GM18951 (cell line): ENCODE results near the gene CRADD.

Experiments
- POLR2A ChIP-seq: IDR thresholded peaks from 4 replicates; pipeline ENCODE4 v1.6.1; 2011; ENCODE audit warnings: mild to moderate bottlenecking; ENCODE audit not compliant: insufficient read length, insufficient read depth; ENCODE audit errors: extremely low read depth
- in situ Hi-C: fragments of 300-500 bp; cut with MboI; formaldehyde crosslinking; loops from one replicate; pipeline ENCODE4 v1.12.0; 2022; ENCODE audit warnings: low sequenced_read_pairs, mixed read lengths, inconsistent platforms; ENCODE audit not compliant: unreplicated experiment

Gene CRADD

GRCh38 chr12:93743999-93744689 is 67.0 kb downstream of the CRADD start:
- in situ Hi-C loops = no loop called here
- TF ChIP-seq POLR2A = no peak

GRCh38 chr12:93745286-93745685 is 68.1 kb downstream of the CRADD start:
- TF ChIP-seq POLR2A = no peak
- in situ Hi-C loops = no loop called here

DNA sequence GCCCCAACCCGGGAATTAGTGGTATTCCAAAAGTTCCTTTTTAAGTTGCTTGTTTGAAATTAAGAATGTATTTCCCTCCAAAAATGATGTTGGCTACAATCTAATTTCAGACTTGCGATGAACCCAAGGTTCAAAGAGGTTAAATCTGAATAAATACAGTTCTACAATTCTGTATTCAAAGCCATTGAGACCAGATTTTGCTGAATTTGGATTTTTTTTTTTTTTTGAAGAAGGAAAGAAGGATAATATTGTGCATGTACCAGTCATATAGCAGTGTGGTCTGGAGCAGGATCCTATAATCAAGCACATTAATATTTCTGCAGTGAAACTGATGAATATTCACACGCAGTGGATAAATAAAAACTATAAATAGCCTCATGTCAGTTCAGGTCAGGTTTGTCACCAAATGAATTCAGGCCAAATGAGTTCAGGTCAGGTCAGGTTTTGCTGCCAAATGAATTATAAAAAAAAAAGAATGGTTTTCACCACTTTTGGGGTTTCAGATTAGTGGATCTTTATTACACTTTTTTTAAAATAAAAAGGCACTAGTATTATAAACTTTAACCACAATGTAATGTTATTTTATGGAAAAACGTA is 69.5 kb downstream of the CRADD start:
- in situ Hi-C loops = no loop called here
- TF ChIP-seq POLR2A = no peak

GRCh38 chr12:93748672-93749383 is 71.7 kb downstream of the CRADD start:
- TF ChIP-seq POLR2A = no peak
- in situ Hi-C loops = no loop called here

DNA sequence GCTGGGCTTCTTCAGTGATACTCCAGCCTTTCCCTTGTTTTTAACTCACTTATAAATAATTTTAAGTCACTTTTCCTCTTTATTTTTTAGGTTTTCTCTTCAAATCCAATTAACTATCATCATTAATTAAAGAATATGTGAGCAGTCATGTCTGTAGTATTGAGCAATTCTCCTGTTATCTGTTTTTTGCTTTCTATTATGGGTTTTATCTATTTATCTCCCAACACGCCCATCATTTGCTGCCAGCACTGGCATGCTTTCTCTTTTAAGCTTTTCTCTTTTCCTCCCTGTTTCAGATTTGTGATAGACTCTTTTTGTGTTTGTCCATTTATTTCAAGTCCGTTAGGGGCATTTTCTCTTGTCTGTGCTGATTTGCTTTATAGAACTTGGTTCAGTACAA is 72.3 kb downstream of the CRADD start:
- in situ Hi-C loops = no loop called here
- no peak for TF ChIP-seq POLR2A

- TF ChIP-seq POLR2A = no peak
- in situ Hi-C loops = loop anchor here (10.0 kb wide), 1 partner anchor 345 kb away; no protein-coding TSS in a partner anchor
Observed at GRCh38 chr12:93750056-93750455, 72.9 kb downstream of the CRADD start.

DNA sequence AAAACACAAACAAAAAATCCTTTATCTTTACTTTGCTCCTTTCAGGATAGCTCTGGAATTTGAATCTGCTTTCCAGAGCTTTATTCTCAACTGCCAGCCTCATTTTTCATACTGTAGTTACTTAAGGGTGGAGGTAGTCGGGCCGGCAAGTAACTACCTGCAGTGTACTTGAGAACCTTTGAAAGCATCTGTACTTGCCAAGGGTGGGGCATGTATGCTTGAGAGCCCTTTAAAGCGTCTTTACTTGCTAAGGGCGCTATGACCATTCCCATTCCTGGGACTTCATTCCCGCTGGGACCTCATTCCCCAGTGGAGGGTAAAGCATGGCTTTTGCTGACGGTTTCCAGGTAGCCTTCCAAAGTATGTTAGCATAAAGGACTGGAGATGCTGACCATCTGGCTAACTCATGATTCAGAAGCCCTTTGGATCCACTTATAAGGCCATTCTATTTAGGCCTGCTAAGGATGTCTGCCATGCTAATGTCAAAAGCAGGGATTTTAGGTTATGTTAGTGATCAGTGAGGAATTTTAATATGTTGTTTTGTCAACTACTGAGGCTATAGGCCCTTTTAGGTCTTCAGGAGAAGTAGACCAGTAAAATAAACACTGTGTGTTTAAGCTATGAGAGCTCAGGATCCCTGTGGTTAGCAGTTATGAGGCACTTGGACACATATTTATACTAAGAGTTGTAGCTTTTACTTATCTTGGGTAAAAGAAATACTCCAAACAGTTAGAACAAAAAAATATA is 74.9 kb downstream of the CRADD start:
- TF ChIP-seq POLR2A = no peak
- in situ Hi-C loops = loop anchor here (10.0 kb wide), 1 partner anchor 343 kb away; no protein-coding TSS in a partner anchor

DNA sequence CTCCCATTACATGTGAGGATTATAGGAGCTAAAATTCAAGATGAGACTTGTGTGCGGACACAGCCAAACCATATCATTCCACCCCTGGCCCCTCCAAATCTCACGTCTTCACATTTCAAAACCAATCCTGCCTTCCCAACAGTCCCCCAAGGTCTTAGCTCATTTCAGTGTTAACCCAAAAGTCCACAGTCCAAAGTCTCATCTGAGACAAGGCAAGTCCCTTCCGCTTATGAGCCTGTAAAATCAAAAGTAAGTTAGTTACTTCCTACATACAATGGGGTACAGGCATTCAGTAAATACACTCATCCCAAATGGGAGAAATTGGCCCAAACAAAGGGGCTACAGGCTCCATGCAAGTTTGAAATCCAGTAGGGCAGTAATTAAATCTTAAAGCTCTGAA is 76.1 kb downstream of the CRADD start:
- in situ Hi-C loops = loop anchor here (10.0 kb wide), 1 partner anchor 342 kb away; no protein-coding TSS in a partner anchor
- TF ChIP-seq POLR2A = no peak

GRCh38 chr12:93753838-93754429 is 76.8 kb downstream of the CRADD start:
- no peak for TF ChIP-seq POLR2A
- in situ Hi-C loops = loop anchor here (10.0 kb wide), 1 partner anchor 341 kb away; no protein-coding TSS in a partner anchor

DNA sequence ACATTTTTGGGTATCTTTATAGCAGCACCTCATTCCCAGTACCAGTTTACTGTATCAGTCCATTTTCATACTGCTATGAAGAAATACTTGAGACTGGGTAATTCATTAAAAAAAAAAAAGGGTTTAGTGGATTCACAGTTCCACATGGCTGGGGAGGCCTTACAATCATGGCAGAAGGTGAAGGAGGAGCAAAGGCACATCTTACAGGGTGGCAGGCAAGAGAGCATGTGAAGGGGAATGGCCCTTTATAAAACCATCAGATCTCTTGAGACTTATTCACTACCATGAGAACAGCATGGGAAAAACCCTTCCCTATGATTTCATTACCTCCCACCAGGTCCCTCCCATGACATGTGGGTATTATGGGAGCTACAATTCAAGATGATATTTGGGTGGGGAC is 77.7 kb downstream of the CRADD start:
- in situ Hi-C loops = loop anchor here (10.0 kb wide), 1 partner anchor 340 kb away; no protein-coding TSS in a partner anchor

DNA sequence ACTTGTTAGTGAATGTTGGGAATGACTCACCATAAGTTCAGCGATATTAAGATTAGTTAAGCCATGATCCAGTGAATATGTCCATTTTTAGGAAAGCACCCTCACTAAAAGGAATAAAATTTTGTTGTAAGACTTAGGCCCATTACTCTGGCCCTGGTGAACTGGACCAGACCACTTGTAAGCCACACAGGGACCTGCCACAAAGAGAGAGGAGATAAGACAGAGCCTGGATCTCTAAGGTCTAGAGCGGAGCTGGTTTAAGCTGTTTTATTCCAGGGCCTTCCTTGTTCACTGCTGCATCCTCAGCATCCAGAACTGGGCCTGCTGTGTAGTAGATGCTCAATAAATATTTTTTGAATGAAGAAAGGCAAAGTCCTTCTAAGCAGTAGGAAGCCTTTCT is 79.1 kb downstream of the CRADD start:
- in situ Hi-C loops = loop anchor here (10.0 kb wide), 1 partner anchor 339 kb away; no protein-coding TSS in a partner anchor
- TF ChIP-seq POLR2A = no peak

DNA sequence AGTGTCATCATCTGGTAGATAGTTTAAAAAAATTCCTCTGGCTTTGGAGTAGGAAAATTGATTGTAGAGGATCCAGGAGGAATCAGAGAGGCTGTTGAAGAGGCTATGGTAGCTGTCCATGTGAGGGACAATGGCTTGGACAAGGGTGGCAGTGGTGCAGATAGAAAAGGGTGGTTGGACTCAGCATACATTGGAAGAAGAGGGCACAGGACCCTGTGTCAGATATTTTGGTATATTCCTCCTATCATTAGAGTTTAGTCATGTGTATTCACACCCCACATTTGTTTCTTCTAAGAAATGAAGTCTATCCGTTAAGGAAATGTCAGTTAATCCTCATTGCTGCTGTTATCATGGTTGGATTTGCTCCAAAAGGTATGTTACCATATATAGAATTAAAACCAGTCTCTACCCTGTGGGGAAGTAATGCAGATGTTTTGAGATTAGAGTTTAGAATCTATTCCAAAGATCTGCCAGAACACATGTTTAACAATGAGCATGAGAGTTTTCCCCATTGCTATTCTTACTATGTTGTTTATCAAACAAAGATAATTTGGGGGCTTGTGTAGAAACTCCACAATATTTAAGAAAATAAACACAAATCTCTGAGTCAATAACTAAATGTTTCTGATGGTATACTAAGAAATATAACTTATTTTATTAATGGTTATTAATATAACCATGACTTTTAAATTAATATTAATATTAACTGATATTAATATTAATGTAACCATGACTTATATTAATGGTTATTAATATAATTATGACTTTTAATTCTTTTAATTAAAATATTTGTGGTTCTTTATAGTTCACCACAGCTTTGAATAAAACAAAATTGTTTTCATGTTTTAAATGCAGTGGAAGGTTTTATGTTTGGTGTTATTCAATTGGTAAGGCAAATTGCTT is 80.9 kb downstream of the CRADD start:
- in situ Hi-C loops = loop anchor here (10.0 kb wide), 1 partner anchor 337 kb away; no protein-coding TSS in a partner anchor

More for the DNA sequence above, 80.9 kb downstream of the CRADD start:
- TF ChIP-seq POLR2A = no peak
